Uterus (tissue), 2 donors: ENCODE measurements around the gene RPRD1B.

Experiments used
- POLR2A ChIP-seq, 2 donors: fragments of 450-650 bp; IDR thresholded peaks; one replicate each; pipeline ENCODE4 v1.6.1; 2016; ENCODE audit warnings: antibody characterized with exemption in 2 of 2, mild to moderate bottlenecking in 1 of 2, moderate library complexity in 1 of 2
- TF ChIP-seq, protein P1 (sequence below), 4 experiments: fragments of 200-600 bp in 2 of 4; fragments of 450-650 bp in 2 of 4; sonication (generic) in 2 of 4; IDR thresholded peaks; one replicate each; pipeline ENCODE4 v1.5.1; 2016 to 2019; ENCODE audit warnings: antibody characterized with exemption in 4 of 4, mild to moderate bottlenecking in 2 of 4, moderate library complexity in 1 of 4

DNA sequence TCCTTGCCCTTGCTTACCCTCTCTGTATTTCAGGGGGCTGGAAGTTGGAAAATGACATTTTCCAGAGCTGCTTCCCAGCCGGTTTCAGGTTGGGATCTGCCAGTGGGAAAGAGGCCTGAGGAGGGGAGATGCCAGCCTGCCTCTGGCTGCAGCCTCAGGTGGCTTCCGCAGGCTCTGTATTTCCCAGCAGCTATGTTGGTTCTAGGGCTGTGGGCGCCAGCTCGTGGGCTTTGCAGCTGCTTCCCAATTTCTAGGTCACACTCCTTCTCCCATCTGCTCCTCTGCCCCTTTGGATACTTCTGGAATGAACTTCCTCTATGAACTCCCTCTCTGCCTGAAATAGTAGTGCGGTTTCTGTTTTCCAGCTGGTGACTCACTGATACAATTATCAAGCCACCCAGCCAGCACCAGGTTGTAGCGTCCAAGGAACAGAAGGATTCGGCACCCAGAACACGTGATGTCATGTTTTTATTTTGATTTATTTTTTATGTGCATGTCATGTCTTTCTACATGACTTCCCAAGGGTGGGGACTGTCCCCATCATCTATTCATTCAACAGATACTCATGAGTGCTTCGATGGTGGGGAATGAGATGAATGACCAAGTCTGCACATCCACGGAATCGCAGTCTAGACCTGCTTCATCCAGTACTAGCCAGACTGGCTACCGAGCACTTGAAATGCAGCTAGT is 93.5 kb downstream of the RPRD1B start:
- TF ChIP-seq POLR2A (IDR thresholded peaks at IDR 0.05), result no peak
- TF ChIP-seq, protein P1, sequence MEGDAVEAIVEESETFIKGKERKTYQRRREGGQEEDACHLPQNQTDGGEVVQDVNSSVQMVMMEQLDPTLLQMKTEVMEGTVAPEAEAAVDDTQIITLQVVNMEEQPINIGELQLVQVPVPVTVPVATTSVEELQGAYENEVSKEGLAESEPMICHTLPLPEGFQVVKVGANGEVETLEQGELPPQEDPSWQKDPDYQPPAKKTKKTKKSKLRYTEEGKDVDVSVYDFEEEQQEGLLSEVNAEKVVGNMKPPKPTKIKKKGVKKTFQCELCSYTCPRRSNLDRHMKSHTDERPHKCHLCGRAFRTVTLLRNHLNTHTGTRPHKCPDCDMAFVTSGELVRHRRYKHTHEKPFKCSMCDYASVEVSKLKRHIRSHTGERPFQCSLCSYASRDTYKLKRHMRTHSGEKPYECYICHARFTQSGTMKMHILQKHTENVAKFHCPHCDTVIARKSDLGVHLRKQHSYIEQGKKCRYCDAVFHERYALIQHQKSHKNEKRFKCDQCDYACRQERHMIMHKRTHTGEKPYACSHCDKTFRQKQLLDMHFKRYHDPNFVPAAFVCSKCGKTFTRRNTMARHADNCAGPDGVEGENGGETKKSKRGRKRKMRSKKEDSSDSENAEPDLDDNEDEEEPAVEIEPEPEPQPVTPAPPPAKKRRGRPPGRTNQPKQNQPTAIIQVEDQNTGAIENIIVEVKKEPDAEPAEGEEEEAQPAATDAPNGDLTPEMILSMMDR (IDR thresholded peaks at IDR 0.05), result peak in 1 of 4 experiments; percentile 9
